GM18508 (cell line): ENCODE data around the gene GALNT3.
A peak's percentile ranks its signal among the peaks of the same experiment; 100 is the strongest.

Source experiments
- ATAC-seq: cut with Tn5 transposase; IDR thresholded peaks from one replicate; pipeline ENCODE4 v1.9.1; 2021; ENCODE audit warnings: moderate number of reproducible peaks; ENCODE audit not compliant: insufficient read depth, unreplicated experiment

The GALNT3 gene

GRCh38 chr2:165793779-165794535 is at the start of gene GALNT3:
GALNT3 (minus strand) TSS chr2:165794247; CDS start chr2:165770700, 23,547 bp downstream.
- ATAC-seq: no peak

GRCh38 chr2:165843351-165843750 is 49.3 kb upstream of the GALNT3 start:
- no peak for ATAC-seq

- ATAC-seq: no peak
These were observed 46.4 kb upstream of the GALNT3 start for GRCh38 chr2:165840333-165840958.

GRCh38 chr2:165839610-165840009 is 45.6 kb upstream of the GALNT3 start:
- ATAC-seq: no peak

- no peak for ATAC-seq
These were observed 43.1 kb upstream of the GALNT3 start for GRCh38 chr2:165837122-165837521.

GRCh38 chr2:165835363-165835762 is 41.3 kb upstream of the GALNT3 start:
- ATAC-seq: no peak

GRCh38 chr2:165833156-165833555 is 39.1 kb upstream of the GALNT3 start:
- no peak for ATAC-seq

GRCh38 chr2:165827921-165828276 is 33.9 kb upstream of the GALNT3 start:
- peak; percentile 5 for ATAC-seq

GRCh38 chr2:165827016-165827920 is 33.2 kb upstream of the GALNT3 start:
- ATAC-seq: peak; percentile 71

GRCh38 chr2:165825041-165825440 is 31.0 kb upstream of the GALNT3 start:
- no peak for ATAC-seq

GRCh38 chr2:165820296-165820695 is 26.2 kb upstream of the GALNT3 start:
- ATAC-seq: no peak

- no peak for ATAC-seq
These were observed 24.9 kb upstream of the GALNT3 start for GRCh38 chr2:165818920-165819319.

GRCh38 chr2:165815299-165816141 is 21.5 kb upstream of the GALNT3 start:
- peak; percentile 42 for ATAC-seq

GRCh38 chr2:165814473-165814872 is 20.4 kb upstream of the GALNT3 start:
- ATAC-seq: no peak

GRCh38 chr2:165811592-165812370 is 17.7 kb upstream of the GALNT3 start:
- no peak for ATAC-seq

- no peak for ATAC-seq
These were observed 16.4 kb upstream of the GALNT3 start for GRCh38 chr2:165810418-165810817.

GRCh38 chr2:165804719-165805118 is 10.7 kb upstream of the GALNT3 start:
- ATAC-seq: no peak

GRCh38 chr2:165803123-165803760 is 9.2 kb upstream of the GALNT3 start:
- no peak for ATAC-seq

- ATAC-seq: no peak
These were observed 7.1 kb upstream of the GALNT3 start for GRCh38 chr2:165801176-165801575.
